ENCODE results near the gene BCL2L13.
"Not testable (repeated sequence)": the region's sequence is repeated elsewhere in the genome, so short reads cannot be mapped to it uniquely, and the experiment has no call there.

BCL2L13 gene

GRCh38 chr22:17729561-17729960, 91.0 kb downstream of the BCL2L13 start:
- no peak for DNase-seq

DNA sequence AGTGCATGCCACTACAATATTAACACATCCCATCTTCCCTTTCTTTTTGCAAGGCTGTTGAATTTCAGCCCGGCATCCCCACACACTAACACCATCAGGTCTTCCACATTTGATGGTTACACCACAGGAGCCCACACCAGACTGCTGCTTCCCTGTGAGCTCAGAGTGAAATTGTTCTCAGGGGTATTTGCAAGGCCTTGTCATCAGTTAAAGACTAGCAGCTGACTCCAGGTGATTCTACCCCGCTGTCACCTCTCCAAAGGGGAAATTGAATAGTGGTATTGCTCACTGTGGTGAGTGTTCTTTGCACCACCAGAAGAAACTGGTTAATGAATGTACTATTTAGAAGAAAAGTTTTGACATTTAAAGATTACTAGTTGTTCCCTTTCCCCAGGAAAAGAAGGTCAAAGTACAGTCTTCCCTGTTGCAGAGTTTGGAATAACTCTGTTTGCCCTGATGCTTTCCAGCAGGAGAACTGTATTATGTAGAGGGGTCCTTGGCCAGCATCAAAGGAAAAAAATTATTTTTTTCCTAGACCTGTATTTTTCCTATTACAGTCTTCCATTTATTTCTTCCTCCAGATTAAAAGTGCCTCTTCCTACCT, 93.8 kb downstream of the BCL2L13 start:
- no peak for DNase-seq

DNA sequence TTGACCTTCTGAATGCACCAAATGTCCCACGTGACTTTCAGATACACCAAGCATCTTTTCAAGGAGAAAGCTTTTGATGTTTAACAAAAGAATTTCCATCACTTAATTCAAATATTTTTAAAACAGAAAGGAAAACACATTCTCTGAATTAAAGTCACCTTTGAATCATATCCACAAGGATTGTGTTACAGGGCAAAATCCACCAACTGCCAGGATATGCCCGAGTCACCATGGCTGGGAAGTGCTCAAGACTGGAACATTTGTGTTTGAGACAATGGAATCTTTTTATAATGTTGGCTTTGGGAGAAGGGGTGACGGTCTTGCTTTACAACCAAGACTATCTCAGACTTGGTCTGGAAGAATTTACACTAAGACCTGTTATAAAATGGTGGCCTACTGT, 94.9 kb downstream of the BCL2L13 start:
- no peak for DNase-seq

DNA sequence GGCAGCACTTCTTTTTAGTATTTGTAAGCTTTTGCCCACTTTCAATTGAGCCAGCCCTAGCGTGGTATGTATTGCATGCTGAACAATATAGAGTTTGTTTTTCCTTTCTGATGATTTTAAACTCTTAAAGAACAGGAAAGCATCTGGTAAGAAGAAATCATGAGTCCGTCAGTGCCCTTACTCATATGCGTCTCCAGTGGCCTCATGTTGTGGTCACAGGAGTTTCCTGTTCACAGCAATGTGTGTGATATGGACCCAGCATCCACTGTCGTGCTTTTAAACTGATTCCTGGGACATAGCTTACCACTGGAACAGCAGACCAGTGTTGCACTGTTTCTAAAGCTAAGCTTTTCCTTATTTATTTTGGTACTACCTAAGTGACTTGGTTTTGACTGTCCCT, 95.6 kb downstream of the BCL2L13 start:
- DNase-seq, result no peak

DNA sequence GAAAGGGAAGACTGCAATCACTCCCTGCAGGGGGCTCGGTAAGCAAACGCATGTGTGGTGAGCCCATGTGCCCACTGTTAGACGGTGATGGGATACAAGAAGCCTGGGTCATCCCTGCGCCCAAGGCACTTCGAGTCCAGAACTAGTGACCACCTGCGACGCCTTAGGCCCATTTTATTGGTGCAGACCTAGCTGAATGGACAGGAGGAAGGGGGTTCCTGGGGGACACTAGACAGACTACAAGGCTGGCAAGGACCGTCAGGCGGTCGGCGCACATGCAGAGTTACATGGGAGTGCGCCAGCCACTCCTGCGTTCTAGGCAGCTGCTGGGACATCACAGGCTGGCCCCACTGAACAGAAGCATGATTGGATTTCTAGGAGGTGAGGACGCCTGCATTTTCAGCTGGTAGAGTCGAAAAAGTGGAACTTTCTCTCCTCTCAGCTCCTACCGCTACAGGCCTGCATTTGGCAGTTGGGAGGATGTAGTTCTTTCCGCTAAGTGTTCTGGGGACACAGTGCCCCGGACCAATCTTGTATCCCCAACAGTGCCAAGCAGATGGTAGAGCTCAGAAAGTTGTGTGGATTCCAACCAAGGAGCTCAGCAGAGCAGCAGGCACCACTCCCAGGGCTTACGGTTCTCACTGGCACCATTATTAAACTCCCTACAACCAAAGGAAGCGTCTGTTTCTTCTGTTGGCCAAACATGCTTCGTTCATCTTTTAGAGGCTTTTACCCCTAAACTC, 100.0 kb downstream of the BCL2L13 start:
- DNase-seq, result no peak

DNA sequence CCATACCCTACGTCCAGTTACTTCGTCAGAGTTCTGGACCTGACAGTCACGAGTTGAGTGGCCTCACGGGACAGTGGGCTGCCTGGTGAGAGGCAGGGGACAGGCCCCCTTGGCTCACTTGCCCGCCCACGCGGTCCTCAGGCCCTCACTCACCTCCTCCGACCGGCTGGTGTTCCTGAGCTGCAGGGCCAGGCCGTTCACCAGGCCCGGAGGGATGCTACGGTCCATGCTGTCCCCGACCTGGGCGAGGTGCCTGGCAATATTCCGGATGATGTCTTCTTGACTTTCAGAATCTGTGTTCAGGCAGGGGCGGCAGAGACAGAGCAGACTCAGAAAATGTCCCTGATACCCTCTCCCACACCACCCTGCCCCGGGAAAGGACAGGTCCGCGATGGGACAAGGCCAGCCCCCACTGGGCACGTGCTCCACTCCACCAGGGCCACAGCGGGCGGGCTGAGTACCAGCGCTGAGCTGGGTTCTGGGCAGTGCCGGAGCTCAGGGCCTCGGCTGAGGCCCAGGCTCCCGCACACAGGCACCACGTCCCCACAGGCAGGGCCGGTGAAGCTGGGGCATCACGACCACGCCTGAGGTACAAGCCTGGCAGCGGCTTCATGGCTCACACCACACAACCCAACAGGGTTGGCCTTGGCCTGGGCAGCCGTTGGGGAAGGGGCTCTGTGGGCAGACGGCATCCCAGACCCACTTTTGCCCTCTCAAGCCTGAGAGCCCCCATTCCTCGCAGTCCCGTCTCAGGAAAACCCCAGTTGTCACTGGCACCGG, 100.8 kb downstream of the BCL2L13 start:
- no peak for DNase-seq

DNA sequence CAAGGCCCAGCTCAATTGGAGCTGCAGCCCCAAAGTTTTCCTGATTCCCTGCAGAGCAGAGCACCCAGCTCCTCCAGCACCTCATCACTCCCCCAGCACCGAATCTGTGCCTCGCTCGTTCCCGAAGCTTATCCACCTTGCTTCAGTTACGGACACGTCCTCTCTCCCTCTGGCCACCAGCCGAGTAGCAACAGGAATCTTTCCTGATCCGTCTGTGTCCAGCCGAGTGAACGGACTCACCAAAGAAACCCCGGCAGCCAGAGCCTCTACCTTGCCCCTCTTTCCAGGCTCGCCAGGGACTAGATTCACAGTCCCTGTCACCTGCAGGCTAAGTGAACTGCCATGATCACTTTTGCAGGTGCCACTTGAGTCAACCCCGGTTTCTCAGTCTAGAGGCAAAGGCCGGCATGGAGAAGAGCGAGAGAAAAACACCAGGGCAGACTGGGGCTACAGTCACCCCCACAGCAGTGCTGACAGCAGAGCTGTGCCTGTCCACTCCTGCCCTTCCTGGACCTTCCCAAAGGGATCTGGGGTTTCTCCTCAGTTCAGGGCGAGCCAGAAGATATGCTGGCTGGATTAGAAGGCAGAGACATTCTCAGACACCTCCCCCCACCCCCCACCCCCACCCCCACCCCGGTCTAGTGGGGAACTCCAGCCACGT, 103.4 kb downstream of the BCL2L13 start:
- DNase-seq, result no peak

- DNase-seq, result peak; percentile 14
Observed at GRCh38 chr22:17742527-17742902, 104.0 kb downstream of the BCL2L13 start.

DNA sequence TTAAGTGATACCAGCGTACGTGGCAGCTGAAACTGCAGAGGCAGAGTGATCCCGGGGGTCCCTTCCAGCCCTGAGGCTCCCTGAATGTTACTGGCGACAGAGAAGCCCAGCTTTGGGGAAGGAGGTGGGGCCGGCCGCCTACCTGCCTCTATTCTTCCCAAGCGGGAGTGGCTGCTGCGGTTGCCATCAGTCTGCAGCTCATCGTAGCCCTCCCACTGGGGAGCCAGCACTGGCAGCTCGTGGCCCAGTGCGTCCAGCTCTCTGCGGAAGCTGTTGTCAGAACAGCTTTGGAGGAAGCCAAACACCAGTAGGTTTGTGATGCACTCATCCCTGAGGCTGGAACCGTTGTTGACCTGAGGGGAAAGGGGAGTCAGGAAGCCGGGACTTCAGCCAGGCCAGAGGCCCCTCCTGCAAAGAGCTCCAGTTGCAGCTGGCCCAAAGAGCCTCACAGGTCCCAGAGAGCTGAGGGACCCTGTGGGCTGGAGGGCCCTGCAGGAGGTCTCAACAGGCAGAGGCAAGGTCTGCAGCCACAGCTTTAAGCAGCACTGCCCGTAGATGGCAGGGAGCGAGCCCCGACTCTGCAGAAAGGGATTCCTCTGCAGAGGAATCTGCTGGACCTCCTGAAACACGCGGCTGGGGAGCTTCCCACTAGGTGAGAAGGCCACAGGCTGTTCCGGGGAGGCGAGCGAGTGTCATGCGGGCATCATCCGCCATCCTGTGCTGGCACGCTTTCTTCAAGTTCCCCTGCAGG, 105.3 kb downstream of the BCL2L13 start:
- DNase-seq, result no peak

DNA sequence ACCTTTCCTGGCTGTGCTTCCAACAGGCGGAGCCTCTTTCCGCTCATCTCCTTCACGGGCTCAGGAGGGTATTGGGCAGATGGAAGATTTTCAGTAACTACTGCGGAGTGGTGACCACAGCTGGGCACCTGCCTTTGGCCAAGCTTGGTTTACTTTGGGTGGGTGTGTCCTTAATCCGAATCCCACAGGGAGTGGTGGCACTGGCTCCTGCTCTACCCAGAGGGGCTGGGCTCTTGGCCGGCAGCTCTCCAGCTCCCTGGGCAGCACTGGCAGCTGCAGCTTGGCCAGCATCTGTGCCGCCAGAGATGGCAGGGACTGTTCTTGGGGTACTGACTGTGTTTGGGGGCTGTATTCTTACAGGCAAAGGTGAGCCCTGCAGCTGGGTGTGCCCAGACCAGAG, 105.9 kb downstream of the BCL2L13 start:
- no peak for DNase-seq

DNA sequence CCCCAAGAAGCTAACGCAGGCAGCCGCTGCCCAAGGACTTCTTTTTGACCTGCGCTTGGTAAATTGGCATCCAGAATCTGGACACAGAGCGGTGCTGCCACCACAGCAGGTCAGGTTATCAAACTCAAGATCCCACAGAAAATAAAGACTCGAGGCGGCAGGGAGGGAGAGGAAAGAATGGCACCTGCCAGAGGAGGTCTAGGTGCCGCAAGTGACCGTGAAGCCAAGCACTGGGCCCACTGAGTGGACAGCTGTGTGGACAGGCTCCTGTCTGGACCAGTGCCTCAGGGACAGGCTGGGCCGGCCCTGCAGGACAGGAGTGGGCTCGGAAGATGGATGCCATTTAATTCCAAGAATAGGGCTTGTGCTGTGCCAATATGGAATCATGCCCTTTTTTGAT, 108.4 kb downstream of the BCL2L13 start:
- DNase-seq, result no peak

DNA sequence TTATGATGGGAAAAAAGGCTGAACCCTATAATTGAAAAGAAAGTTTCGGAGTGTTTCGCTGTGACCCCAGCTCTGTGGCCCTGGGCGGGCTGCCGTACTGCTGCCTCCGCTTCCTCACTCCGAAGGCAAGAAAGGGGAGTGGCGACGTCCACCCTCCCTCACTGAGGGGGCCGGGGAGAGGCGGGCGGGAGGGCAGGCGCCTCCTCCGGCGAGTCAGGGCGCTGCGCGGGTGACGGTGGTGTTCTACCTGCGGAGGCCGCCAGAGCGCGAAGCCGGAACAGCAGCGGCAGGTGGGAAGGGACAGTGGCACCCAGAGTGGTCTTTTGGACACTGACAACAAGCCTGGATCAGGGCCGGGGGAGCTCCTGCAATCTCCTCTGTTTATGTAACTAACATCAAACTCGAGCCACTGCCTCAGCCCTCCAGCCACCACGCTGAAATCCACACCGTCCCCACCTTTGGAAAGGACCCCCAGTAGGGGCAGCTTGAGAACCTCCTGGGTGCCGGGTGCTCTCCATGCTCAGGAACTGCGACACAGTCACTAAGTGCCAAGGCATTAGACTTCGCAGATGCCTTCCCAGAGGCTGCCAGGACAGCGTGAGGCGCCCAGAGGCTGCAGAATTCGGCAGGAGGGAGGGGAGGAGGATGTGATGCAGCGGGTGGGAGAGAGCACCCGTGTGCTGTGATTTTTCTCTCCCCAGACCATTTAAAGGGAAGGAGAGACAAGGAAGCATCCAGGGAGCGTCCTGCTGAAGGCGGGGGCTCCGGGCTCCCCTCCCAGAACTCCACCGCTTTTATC, 110.2 kb downstream of the BCL2L13 start:
- no peak for DNase-seq

DNA sequence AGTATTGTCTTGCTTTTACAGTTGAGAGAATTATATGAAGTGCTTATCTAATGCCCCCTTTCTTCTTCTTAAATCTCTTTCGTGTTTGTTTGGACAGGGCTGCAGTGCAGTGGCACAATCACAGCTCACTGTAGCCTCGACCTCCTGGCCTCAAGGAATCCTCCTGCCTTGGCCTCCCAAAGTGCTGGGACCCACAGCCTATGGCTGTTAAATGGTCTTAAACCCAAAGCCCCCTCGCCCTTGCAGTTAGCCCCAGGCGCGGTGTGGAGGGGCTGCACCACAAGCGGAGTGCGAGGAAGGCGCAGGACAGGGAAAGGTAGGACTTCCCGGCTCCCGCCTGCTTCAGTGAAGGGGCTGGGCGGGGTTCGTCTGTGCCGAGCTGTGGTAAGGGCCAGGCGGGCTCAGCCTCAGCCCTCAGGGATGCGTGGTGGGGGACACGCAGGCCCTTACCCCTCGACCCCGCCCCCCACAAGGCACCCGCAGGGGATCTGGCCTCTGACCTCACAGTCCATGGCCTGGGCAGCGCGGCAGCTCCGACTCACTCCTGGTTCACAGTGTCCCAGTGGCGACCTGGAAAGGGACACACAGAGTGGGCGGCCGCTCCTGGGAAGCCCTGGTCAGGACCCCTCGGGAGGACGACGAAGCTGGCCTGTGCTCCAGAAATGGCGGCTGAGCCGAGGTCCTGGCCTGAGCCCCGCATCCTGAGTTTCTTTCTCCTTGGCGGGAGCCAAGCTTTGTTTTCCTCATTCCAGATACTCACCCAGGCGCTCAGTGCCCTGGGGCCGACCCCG, 111.2 kb downstream of the BCL2L13 start:
- DNase-seq, result no peak

DNA sequence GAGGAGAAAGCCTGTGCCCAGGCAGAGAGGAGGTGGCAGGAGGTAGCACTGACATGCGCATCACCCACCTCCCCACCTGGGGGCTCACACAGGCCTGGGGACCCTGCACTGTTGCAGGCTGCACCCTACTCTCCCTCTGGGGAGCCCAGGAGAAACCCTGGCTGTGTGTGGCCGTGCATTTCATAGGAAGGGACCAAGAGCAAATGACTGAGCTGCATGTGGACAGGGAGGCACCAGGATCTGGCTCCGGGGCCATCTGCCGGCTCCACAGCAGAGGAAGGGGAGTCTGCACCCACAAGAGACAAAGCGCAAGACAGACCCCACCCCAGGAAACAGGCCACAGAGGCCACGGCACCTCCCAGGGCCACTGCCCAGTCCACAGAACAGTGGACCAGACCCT, 113.0 kb downstream of the BCL2L13 start:
- no peak for DNase-seq

GRCh38 chr22:17753401-17753989, 114.9 kb downstream of the BCL2L13 start:
- no peak for DNase-seq

DNA sequence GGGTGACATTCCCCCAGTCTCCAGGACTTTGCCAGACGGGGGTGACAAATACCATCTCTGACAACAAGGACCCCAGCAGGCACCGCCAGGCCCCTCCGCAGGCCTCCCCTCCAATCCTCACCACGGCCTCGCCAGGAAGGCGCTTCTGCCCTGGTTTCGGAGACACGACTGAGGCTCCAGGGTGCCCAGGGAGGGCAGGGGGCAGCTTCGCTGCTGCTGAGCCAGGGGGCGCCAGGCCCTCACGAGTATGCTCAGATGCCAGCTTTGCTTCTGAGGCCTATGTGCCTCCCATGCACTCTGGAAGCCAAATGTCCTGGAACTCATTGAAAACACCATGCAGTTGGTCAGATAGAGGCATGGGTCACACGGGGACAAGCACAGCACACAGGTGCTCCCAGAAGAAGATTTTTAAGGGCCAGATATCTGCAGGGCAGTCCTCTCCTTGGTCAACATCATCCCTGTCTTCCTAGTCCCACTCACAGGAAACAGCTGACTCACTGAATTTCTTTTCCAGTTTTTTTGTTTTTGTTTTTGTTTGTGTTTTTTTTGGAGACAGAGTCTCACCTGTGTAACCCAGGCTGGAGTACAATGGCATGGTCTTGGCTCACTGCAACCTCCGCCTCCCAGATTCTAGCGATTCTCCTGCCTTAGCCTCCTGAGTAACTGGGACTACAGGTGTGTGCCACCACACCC, 115.8 kb downstream of the BCL2L13 start:
- DNase-seq, result no peak

DNA sequence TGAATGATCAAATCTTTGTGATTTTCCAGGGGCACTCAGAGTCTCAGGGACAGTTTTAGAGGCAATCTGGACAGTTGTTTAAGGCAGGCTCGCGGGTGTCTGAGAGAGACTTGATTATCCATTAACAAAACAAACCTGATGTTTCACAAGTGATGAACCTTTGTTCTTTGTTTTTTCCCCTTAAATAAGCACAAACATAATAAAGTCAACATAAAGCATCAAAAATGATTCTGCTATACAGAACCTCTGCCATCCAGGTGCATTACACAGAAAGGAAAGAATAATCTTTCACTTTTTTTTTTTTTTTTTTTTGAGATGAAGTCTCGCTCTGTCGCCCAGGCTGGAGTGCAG, 122.6 kb downstream of the BCL2L13 start:
- no peak for DNase-seq

DNA sequence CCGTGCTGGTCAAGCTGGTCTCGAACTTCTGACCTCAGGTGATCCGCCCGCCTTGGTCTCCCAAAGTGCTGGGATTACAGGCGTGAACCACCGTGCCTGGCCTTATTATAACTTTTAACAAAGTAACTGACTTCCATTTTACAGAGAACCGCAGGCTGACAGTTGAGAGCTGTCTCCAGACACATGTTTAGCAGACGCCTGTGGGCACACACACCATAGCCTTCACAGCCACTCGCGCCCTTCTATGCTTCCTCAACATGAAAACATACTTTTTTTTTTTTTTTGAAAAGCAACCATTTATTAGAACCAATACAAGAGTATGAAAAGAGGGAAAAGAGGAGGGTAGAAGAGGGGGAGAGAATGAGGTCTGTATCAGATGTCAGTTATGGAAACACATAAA, 124.9 kb downstream of the BCL2L13 start:
- DNase-seq, result not testable (repeated sequence)

DNA sequence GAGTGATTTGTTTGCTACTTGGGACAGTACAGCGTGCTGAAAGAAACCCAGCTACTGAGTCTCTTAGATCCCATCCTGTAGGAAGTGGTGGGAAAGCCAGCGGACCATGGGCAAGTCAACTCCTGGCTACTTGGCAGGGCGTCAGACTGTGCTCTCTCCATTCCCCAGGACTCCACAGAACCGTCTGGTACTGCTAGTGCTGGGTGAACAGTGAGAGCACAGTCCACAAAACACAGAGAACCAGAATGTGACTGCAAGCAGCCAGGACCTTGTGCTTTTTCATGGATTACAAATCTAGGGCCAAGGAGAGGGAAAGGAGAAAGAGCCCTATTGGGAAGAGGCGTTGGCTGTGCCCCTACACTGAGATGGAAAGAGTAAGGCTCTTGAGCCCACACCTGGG, 125.5 kb downstream of the BCL2L13 start:
- DNase-seq, result no peak

DNA sequence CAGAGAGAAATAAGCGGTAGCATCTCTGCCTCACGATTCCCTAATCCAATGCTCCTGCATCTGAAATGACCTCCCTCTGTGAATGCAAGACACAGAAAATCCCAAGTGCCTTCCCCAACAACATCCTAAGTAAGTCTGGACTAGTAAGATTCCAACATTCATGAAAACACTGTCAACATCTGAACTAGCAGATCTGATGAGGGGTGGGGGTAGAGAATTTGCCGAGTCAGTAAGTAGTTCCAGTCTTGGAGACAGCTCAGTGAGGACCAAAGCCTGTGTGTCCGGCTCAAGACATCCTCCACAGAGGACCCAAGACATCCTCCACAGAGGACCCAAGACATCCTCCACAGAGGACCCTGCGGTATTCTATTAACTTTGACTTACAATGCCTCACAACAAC, 126.3 kb downstream of the BCL2L13 start:
- DNase-seq, result not testable (repeated sequence)

Data from NCI-H526 treated with DMSO at 0.1 percent for 48 hours (cell line).